Activated gamma-delta T cell treated with anti-CD3 and anti-CD28 coated beads, Interleukin-2, amount 50 U/mL, for 16 hours (primary cell): ENCODE results near the gene DGCR6L.
A peak's percentile ranks its signal among the peaks of the same experiment; 100 is the strongest.
"Not testable (repeated sequence)": the region's sequence is repeated elsewhere in the genome, so short reads cannot be mapped to it uniquely, and the experiment has no call there.

Experiments
- DNase-seq: peaks from one replicate; pipeline ENCODE4 v3.0.0-alpha.2; 2020; ENCODE audit warnings: low read depth

The DGCR6L gene

DNA sequence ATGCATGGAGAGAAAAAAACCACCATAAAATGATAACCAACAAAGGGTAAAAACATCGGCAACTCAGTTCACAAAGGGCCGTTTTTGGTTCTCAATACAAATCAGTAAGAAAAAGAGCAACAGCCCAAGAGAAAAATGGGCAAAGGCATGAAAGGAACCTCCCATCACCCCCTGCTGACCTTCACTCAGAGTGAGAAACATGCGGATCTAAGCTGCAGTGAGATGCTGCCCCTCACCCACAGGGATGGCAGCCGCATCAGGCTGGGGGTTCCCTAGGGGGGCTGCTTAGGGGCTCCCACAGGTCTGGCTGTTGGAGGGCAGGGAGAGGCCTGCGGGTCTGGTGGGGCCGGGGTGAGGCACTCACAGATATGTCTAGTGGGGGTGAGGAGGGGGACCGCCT lies 44.5 kb downstream of the DGCR6L start:
- DNase-seq: not testable (repeated sequence)

GRCh38 chr22:20274374-20274773 lies 45.5 kb downstream of the DGCR6L start:
- DNase-seq: not testable (repeated sequence)

DNA sequence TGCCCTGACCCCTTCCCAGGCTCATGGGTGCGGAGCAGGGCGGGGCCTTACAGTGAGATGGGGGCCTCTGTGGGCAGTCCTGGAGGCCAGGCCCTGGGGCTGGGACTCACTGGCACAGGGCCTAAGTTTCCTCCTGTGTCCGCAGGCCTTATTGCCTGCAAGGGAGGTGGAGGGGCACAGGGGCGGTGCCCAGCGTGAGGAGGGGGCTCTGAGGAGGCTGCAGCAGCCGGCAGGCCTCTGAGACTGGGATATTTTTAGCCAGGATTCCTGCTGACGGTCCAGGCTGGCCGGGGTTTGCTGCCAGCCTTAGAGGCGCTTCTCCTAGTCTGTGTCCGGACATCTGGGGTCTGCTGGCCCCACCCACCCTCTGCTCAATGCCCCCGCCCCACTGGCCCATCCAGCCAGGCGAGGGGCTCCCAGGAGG lies 46.1 kb downstream of the DGCR6L start:
- DNase-seq: no peak

DNA sequence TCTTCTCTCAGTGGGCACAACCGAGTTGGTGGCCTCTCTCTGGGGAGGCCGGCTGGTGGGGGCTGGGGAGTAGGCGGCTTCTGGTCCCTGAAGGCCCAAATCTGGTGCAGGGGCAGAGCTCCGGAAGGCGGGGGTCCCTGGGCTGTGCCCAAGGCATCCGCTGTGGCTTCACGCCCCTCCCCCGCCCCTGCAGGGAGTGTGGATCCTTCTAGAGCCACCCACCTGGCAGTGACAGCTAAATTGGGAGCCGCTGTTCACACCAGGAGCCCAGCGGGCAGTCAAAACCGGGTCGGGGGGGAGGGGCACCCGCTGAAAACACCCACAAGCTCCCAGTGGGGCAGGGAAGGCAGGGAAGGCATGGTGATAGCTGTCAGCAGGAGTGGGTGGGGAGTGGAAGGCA lies 47.2 kb downstream of the DGCR6L start:
- DNase-seq: no peak

DNA sequence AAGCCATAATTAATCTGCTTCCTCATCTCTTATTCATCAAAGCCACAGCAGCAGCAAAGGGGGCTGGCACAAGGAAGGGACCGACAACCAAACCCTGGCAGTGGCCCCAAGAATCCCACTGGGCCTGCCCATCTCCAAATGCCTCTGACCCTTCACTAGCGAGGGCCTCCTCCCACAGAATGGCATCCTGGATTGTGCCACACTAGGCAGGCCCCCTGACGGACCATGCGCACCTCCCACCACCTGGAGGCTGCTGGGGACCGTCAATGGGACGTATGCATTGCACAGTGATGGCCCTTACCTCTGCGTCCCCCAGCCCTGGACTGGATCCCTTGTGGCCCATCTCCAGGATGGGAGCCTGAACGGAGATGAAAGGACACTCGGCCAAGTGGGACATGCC lies 47.7 kb downstream of the DGCR6L start:
- DNase-seq: no peak

- no peak for DNase-seq
These were observed 48.5 kb downstream of the DGCR6L start for GRCh38 chr22:20271114-20271994.

DNA sequence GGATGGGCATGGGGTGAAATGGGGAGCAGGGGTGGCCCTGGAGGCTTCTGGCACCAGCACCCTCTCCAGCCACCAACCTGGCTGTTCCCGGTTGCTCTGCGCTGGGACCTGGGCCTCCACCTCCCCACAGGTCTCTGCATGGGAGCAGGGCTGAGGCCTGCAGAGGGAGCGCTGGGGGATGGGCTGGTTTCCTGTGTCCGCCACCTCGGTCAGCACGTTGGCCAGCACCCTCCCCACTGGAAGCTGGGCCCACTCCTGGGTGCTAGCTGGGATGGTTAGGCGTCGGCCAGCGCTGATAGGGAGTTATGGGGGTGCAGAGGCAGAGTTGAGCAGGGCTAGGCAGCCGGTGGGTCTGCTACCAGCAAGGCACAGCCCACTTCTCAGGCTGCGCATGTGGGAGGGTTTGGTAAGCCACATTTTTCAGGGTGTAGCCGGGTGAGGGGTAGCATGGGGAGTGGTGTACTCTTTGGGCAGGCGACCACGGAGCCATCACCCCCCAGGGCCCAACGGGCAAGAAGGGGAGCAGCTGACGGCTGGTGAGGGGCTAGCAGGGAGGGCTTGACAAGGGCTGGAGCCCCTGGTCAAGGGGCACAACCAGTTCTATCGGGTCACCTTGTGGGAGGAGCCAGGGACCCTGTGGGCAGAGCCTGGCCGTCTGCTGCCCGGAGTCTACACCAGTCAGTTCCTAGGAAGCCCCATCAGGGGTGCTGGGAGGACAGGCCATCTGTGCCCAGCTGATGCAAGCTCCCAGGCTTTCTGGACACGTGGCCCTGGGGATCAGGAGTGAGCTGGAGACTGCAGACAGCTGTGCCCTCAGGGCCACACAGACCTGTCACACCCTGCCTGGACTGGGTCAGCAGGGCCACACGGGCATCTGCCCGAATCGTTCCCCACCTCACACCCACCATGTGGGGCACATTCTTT lies 49.4 kb downstream of the DGCR6L start:
- not testable (repeated sequence) for DNase-seq

GRCh38 chr22:20269673-20270072 lies 50.2 kb downstream of the DGCR6L start:
- not testable (repeated sequence) for DNase-seq

GRCh38 chr22:20269201-20269600 lies 50.7 kb downstream of the DGCR6L start:
- DNase-seq: not testable (repeated sequence)

DNA sequence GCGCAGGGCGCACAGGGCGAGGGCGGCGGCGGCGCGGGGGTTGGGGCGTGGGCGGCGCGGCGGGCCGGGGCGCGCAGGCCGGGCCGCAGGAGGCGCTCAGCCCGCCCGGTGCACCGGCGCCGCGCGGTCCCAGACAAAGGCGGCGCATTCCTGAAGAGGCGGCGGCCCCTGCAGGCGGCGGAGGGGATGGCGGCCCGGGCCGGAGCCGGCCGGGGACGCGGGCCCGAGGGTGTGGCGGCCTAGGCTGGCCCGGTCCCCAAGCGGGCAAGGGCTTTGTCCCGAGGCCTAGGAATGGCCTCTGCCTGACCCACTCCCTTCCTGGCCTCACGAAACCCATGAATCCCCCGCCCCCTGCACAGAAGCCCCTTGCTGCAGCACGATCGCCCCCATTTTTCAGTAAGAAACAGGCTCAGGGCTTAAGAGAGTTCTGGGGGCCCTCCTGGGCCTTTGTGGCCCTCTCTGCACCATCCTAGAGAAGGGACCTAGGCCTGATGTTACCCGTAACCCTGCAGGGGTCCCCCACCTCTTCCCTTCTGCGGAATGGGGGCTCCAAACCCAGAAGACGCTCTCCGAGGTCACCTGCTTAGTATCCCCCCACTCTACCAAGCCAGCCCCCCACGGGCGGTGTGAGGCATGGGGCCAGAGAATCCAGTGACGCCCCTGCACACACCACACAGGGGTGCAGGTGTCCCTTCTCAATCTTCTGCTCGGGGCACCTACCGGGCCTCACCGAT lies 51.4 kb downstream of the DGCR6L start, which contains the start of gene RTN4R:
Gene RTN4R, minus strand, starts transcription at position 40 of the 734 bp plus-strand sequence. CDS start 226 bp downstream, outside the sequence.
- DNase-seq: peak; percentile 28

GRCh38 chr22:20267441-20268278 lies 52.2 kb downstream of the DGCR6L start:
- no peak for DNase-seq

DNA sequence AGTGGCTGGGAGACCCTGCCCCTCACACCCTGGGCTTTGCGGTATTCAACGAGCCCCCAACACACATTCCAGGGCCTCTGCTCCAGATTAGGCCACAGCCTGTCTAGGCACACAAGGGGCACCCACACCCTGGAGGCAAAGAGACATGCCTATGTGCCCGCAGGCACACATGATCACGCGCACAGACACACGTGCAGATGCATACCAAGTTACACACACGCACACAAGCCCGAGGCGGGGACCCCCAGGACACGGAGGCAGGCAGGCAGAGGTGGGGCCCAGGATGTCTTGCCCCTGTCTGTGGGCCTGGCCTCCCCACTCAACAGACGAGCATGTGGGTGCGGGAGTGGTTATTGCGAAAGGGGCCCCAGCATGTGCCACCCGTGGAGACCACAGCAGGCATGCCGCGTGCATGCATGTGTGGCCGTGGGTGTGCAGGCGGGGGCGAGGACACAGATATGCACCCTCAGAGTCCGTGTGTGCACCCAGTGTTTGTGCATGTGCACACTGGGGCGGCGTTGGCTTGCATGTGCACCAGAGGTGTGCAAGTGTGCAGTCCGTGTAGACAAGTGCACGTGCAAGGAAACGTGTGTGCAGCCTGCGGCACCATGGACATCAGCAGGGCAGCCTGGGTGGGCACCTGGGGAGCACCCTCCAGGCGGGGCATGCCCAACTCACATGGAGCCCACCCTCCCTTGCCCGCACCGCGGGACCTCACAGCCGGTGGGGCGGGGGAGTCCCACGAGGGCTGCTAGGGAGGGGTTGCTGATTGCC lies 53.0 kb downstream of the DGCR6L start:
- DNase-seq: not testable (repeated sequence)

DNA sequence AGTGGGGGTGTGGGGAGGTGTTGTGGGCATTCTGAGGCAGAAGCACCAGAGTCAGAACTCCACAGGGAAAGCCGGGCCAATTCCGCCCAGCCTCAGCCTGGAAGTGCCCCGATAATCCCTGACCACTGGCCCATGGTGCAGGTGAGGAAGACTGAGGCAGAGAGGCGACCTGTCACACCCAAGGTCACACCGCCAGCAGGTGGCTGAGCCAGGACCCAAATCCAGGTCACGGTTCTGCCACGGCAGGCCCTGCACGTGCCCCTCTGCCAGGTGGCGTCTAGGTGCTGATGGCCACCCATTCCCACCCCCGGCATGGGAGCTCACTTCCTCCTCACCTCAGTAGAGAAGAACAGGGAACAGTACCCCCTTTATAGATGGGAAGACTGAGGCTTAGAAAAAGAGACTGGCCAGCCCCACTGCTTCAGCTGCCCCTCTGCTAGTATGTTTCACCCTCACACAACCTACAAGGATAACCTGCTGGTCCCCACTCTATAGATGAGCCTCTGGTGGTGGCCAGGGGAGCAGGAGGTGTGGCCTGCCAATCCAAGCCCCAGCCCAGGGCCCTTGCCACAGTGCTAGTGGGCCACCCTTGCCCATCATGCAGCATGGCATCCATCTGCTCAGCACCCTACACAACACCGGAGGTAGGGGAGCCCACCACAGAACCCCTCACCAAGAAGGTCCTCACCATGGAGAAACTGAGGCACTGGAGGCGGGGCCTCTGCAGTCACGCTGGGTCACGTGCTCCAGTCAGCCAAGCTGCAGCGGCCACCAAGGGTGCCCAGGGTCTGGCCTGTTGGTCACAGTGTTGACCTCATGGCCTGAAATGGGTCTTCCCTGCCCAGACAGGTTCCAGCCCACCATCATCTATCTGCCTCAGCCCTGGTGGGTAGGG lies 53.8 kb downstream of the DGCR6L start:
- not testable (repeated sequence) for DNase-seq

GRCh38 chr22:20264614-20265452 lies 55.0 kb downstream of the DGCR6L start:
- no peak for DNase-seq
